ENCODE results near the gene RPL6.
A peak's percentile ranks its signal among the peaks of the same experiment; 100 is the strongest.
"Not testable (repeated sequence)": the region's sequence is repeated elsewhere in the genome, so short reads cannot be mapped to it uniquely, and the experiment has no call there.

Gene RPL6

DNA sequence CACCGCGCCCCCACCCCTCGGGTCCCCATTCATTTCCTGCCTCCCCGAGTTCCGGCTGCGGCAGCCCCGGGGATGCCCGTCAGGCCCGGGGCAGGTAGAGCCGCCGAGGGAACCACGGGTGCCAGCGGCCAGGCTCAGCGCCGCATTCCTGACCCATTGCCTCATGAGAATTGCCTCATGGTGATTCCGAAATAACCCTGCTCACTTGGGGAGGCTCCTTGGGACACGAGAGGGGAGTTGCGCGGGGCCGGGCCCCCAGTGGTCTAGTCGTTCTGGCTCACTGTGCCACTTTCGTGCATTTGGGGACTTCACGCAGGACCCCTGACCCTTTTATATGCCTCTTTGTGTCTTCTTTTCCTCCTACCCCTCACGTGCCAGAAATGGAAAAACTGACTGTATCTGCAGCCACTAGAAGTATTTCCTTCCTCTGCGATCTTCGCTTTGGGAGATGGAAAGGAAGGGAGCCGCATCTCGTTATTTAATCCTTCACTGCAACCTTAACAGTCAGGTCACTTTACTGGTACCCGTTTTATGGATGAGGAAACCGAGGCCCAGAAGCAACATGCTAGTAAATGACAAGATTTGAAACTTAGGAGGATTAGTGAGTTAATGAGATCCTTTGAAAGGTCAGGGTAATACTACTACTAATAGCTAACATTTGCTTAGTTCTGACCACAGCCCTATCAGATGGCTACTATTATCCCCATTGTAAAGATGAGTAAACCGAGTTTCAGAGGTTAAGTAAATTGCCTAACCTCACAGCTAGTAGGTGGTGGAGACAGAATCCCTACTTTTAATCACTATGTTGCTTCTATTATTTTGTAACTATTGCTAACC lies 10.1 kb upstream of the RPL6 start:
- no peak for DNase-seq (ENCODE audit: low spot score)

DNA sequence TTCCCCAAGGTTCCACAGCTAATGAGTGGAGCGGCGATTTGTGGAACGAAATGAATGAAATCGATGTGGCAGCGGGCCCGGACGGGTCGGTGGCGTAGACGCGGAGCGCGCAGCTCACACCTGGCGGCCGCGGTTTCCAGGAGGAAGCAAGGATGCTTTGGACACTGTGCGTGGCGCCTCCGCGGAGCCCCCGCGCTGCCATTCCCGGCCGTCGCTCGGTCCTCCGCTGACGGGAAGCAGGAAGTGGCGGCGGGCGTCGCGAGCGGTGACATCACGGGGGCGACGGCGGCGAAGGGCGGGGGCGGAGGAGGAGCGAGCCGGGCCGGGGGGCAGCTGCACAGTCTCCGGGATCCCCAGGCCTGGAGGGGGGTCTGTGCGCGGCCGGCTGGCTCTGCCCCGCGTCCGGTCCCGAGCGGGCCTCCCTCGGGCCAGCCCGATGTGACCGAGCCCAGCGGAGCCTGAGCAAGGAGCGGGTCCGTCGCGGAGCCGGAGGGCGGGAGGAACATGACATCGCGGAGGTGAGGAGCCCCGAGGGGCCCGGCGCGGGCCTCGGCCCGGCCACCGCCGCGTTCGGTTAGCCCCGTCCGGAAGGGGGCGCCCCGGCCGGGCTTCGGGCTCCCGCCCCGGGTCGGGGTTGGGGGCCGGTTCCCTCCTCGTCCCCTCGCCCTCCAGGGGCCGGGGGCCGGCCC lies 9.3 kb upstream of the RPL6 start, which contains the start of gene PTPN11:
Gene PTPN11, plus strand, starts transcription at position 340 of the 689 bp plus-strand sequence. Its CDS starts 165 bp downstream, at position 505.
- DNase-seq (ENCODE audit: low spot score) = peak; percentile 95

- no peak for DNase-seq (ENCODE audit: low spot score)
Observed at GRCh38 chr12:112418273-112418607, 8.8 kb upstream of the RPL6 start.

GRCh38 chr12:112415457-112415856 lies 6.1 kb upstream of the RPL6 start:
- DNase-seq (ENCODE audit: low spot score) = not testable (repeated sequence)

- no peak for DNase-seq (ENCODE audit: low spot score)
Observed at GRCh38 chr12:112413855-112414625, 4.6 kb upstream of the RPL6 start.

DNA sequence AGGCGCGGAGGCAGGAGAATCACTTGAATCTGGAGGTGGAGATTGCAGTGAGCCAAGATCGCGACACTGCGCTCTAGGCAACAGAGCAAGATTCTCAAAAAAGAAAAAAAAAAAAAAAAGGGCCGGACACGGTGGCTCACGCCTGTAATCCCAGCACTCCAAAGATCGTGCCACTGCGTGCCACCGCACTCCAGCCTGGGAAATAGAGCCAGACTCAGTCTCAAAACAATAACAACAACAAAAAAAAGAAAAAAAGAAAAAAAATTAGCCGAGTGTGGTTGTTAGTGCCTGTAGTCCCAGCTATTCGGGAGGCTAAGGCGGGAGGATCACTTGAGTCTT lies 470 bp upstream of the RPL6 start:
- no peak for DNase-seq (ENCODE audit: low spot score)

DNA sequence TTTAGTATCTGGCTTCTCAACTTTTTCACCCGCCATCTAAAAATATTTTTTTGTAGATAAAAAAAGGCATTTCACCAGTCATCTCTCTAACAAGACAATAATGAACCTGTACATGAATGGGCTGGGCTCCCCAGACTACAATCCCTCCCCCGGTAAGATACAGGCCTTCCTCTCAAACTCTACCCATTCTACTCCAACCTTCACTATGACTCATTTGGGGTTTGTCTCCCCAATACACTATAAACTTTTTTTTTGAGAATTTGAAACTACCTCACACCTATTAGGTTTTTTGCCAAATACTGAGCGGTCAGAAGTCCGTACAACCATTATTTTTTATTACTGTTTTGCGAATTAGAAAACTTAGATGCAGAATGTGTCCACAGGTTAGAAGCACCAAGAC lies 784 bp downstream of the RPL6 start:
- DNase-seq (ENCODE audit: low spot score) = no peak

GRCh38 chr12:112407683-112408082 lies 1.7 kb downstream of the RPL6 start:
- not testable (repeated sequence) for DNase-seq (ENCODE audit: low spot score)

- DNase-seq (ENCODE audit: low spot score) = no peak
Observed at GRCh38 chr12:112406519-112407488, 2.6 kb downstream of the RPL6 start.

DNA sequence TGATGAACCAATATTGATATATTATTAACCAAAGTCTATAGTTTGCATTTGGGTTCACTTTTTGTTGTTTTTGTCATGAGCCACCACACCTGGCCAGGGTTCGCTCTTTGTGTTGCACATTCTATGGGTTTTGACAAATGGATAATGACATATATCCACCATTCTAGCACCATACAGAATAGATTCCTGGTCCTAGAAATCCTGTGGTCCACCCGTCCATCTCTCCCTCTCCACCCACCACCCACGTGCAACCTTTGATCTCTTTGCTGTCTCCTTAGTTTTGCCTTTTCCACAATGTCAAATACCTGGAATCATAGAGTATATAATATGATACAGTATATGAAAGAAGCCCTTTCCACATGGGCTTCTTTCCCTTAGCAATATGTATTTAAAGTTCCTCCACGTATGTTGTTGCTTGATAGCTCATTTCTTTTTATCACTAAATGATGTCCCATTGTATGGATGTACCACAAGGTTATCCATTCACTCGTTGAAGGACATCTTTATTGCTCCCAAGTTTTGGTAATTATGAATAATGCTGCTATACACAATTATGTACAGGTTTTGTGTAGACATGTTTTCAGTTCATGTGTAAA lies 7.4 kb downstream of the RPL6 start:
- DNase-seq (ENCODE audit: low spot score) = no peak

DNA sequence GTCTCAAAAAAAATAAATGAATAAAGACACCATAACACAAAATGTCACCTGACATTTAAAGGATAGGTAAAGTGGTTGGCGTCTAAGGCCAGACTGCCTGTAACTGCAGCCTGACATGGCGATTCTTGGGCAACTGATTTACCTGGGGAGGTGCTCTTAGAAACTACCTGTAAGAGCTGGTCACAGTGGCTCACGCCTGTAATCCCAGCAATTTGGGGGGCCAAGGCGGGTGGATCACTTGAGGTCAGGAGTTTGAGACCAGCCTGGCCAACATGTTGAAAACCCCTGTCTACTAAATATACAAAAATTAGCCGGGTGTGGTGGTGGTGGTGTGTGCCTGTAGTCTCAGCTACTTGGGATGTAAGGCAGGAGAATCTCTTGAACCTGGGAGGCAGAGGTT lies 8.4 kb downstream of the RPL6 start:
- no peak for DNase-seq (ENCODE audit: low spot score)

DNA sequence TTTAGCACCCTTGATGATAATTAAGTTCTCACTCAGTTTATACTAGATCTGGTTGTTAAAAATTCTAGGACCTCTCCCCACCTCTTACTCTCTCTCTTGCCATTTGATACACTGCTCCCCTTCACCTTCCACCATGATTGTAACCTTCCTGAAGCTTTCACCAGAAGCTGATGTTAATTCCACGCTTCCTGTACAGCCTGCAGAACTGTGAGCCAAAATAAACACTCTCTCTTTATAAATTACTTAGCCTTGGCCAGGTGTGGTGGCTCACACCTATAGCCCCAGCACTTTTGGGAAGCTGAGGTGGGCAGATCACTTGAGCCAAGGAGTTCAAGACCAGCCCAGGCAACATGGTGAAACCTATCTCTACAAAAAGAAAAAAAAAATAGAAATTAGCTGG lies 16.1 kb downstream of the RPL6 start:
- DNase-seq (ENCODE audit: low spot score) = no peak

- DNase-seq (ENCODE audit: low spot score) = not testable (repeated sequence)
Observed at GRCh38 chr12:112389922-112390654, 19.3 kb downstream of the RPL6 start.

DNA sequence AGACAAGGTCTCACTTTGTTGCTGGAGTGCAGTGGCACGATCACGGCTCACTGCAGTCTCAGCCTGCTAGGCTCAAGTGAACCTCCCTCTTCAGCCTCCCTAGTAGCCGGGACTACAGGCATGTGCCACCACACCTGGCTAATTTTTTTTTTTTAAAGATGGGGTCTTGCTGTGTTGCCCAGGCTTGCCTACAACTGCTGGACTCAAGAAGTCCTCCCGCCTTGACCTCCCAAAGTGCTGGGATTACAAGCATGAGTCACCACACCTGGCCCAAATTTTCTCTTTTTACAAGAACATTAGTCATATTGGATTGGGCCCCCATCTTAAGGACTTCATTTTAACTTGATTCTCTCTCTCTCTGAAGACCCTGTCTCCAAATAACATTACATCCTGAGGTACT lies 20.2 kb downstream of the RPL6 start:
- DNase-seq (ENCODE audit: low spot score) = no peak

DNA sequence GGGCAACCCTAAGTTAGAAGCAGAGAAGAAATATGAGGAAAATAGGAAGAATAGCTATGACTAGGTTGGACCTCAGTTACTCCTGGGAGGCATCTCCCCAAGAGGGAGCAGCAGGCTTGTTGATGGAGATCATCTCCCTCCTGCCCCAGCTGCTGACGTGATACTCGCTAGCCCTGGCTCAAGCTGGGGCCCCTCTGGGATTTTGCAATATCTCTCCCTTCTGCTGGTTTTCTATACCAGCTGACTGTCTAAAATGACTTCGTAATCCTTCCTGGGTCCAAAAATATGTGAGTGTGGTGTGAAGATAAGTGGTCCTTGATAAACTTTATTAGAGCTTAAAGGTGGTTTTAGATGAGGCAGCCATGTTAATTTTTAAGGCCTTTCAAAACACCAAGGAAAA lies 22.7 kb downstream of the RPL6 start:
- peak; percentile 64 for DNase-seq (ENCODE audit: low spot score)

DNA sequence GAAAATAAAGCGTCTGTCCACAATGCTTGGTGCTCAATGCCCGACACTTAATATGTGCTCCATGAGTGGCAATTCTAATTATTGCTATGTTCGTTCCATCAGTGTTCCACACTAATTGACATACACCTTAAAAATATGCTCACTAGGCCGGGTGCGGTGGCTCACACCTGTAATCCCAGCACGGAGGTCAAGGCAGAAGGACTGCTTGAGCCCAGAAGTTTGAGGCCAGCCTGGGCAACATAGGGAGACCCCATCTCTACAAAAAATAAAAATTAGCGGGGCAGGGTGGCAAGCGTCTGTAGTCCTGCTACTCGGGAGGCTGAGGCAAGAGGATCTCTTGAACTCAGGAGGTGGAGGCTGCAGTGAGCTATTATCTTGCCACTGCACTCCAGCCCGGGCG lies 26.5 kb downstream of the RPL6 start:
- no peak for DNase-seq (ENCODE audit: low spot score)

DNA sequence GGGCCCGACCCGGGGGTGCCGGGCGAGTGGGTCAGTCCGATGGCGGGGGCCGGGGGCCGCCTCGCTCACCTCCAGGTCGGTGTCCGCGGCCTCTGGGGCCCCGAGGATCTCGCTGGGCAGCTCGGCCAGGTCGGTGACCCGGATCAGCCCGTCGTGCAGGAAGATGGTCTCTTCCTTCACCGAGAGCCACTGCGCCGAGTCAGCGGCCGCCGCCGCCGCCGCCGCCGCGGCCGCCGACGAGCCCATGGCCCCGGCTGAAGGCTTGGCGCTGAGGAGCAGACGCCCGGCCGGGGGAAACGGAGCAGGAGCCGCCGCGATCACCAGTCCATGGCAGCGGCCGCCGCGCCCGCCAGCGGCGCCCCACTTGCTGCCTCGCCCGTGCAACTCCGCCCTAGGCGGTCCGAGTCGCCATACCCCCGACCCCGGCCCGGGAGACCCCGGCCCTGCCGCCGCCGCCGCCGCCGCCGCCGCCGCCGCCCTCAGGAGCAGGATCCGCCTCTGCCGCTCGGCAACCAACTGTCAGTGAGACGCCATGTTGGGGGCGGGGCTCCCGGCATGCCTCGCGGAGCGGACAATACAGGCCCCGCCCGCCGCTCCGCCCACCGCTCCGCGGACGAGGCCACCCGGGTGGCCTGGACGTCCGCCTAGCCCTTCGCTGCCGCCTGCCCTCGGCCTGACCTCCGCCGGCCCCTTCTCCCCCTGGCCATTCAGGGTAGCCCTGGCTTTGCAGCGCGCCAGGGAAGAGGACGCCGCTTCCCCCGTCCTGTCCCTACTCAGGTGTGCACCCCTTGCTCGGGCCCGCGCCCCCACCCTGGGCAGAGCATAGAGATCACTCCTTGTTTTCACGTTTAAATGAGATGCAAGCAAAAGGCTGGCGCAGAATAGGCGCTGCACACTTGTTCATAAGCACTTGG lies 27.3 kb downstream of the RPL6 start, which contains the start of gene HECTD4:
Gene HECTD4, minus strand, starts transcription at position 549 of the 914 bp plus-strand sequence. Its CDS starts 303 bp downstream, at position 246.
- DNase-seq (ENCODE audit: low spot score) = peak; percentile 97

GRCh38 chr12:112381406-112381882 lies 28.0 kb downstream of the RPL6 start:
- no peak for DNase-seq (ENCODE audit: low spot score)
